Stimulated activated naive CD4-positive, alpha-beta T cell treated with Interleukin-2 at 50 U/mL for 16 hours (primary cell): ENCODE results near the gene VSTM2L.

Experiments
- DNase-seq: peaks from one replicate; lab custom pipeline; 2025; lab: John Stamatoyannopoulos, UW

The VSTM2L gene

GRCh38 chr20:37919389-37920040 is 16.6 kb downstream of the VSTM2L start:
- no peak for DNase-seq

- DNase-seq: no peak
These were observed 17.3 kb downstream of the VSTM2L start for GRCh38 chr20:37920270-37920669.

- no peak for DNase-seq
These were observed 17.9 kb downstream of the VSTM2L start for GRCh38 chr20:37920679-37921322.

GRCh38 chr20:37921341-37921929 is 18.5 kb downstream of the VSTM2L start:
- DNase-seq: no peak

- DNase-seq: no peak
These were observed 19.1 kb downstream of the VSTM2L start for GRCh38 chr20:37922016-37922415.

- no peak for DNase-seq
These were observed 22.6 kb downstream of the VSTM2L start for GRCh38 chr20:37925265-37926165.

GRCh38 chr20:37926612-37927011 is 23.7 kb downstream of the VSTM2L start:
- DNase-seq: no peak

- no peak for DNase-seq
These were observed 24.6 kb downstream of the VSTM2L start for GRCh38 chr20:37927410-37928095.

- no peak for DNase-seq
These were observed 26.2 kb downstream of the VSTM2L start for GRCh38 chr20:37928996-37929682.

GRCh38 chr20:37929683-37930014 is 26.7 kb downstream of the VSTM2L start:
- no peak for DNase-seq

- DNase-seq: no peak
These were observed 28.4 kb downstream of the VSTM2L start for GRCh38 chr20:37931153-37931922.

- no peak for DNase-seq
These were observed 29.1 kb downstream of the VSTM2L start for GRCh38 chr20:37932074-37932473.

GRCh38 chr20:37932919-37933318 is 30.0 kb downstream of the VSTM2L start:
- DNase-seq: no peak

GRCh38 chr20:37933786-37934633 is 31.1 kb downstream of the VSTM2L start:
- DNase-seq: no peak

- no peak for DNase-seq
These were observed 31.9 kb downstream of the VSTM2L start for GRCh38 chr20:37934634-37935375.

- no peak for DNase-seq
These were observed 32.5 kb downstream of the VSTM2L start for GRCh38 chr20:37935435-37935834.

GRCh38 chr20:37936041-37936440 is 33.1 kb downstream of the VSTM2L start:
- DNase-seq: no peak

GRCh38 chr20:37936451-37936850 is 33.5 kb downstream of the VSTM2L start:
- no peak for DNase-seq

GRCh38 chr20:37937686-37938085 is 34.8 kb downstream of the VSTM2L start:
- DNase-seq: no peak
